DMS53 (cell line): Measurements from ENCODE around the gene ATP11A.

Source experiments
- DNase-seq: peaks from one replicate; lab custom pipeline; 2025; lab: John Stamatoyannopoulos, UW

The ATP11A gene

GRCh38 chr13:112743451-112744167 is 53.8 kb downstream of the ATP11A start:
- DNase-seq, result peak; percentile 61

GRCh38 chr13:112744168-112745021 is 54.6 kb downstream of the ATP11A start:
- DNase-seq, result no peak

GRCh38 chr13:112746044-112746443 is 56.2 kb downstream of the ATP11A start:
- DNase-seq, result no peak

GRCh38 chr13:112747256-112747655 is 57.4 kb downstream of the ATP11A start:
- no peak for DNase-seq

- no peak for DNase-seq
Measured at GRCh38 chr13:112748947-112749735, 59.3 kb downstream of the ATP11A start.

GRCh38 chr13:112750570-112750969 is 60.7 kb downstream of the ATP11A start:
- no peak for DNase-seq

GRCh38 chr13:112751617-112752016 is 61.8 kb downstream of the ATP11A start:
- no peak for DNase-seq

- DNase-seq, result no peak
Measured at GRCh38 chr13:112752211-112752610, 62.4 kb downstream of the ATP11A start.

- DNase-seq, result no peak
Measured at GRCh38 chr13:112752711-112753541, 63.1 kb downstream of the ATP11A start.

- DNase-seq, result no peak
Measured at GRCh38 chr13:112753833-112754232, 64.0 kb downstream of the ATP11A start.

- no peak for DNase-seq
Measured at GRCh38 chr13:112754281-112755025, 64.6 kb downstream of the ATP11A start.

GRCh38 chr13:112755331-112755730 is 65.5 kb downstream of the ATP11A start:
- no peak for DNase-seq

- no peak for DNase-seq
Measured at GRCh38 chr13:112756081-112756480, 66.2 kb downstream of the ATP11A start.

- no peak for DNase-seq
Measured at GRCh38 chr13:112756511-112756966, 66.7 kb downstream of the ATP11A start.

GRCh38 chr13:112756967-112757758 is 67.3 kb downstream of the ATP11A start:
- peak; percentile 72 for DNase-seq

GRCh38 chr13:112757759-112758086 is 67.9 kb downstream of the ATP11A start:
- DNase-seq, result no peak

GRCh38 chr13:112759053-112759452 is 69.2 kb downstream of the ATP11A start:
- DNase-seq, result no peak

- no peak for DNase-seq
Measured at GRCh38 chr13:112759827-112760226, 70.0 kb downstream of the ATP11A start.

- no peak for DNase-seq
Measured at GRCh38 chr13:112760435-112760834, 70.6 kb downstream of the ATP11A start.

- DNase-seq, result no peak
Measured at GRCh38 chr13:112760931-112761330, 71.1 kb downstream of the ATP11A start.
